HepG2 (cell line): Measurements from ENCODE around the gene MFSD2A. TPM values are rescaled to one million over a fixed set of nuclear protein-coding genes. Genes with fewer than 3 reads are reported as not detected.
A peak's percentile ranks its signal among the peaks of the same experiment; 100 is the strongest.

Source experiments
- ATAC-seq: fragments of 200-7000 bp; cut with Tn5 transposase; 3 replicates; pipeline ENCODE4 v1.9.1; 2020; ENCODE audit warnings: mild to moderate bottlenecking, moderate library complexity
- BruUV-seq: library from RNA; stranded (reverse); fragments of 400-500 nt; replicated peaks from 2 replicates; lab custom pipeline; 2021; lab: Mats Ljungman, UMichigan
- CTCF ChIA-PET: fragments of 300-600 bp; formaldehyde crosslinking; extraction: SDS; loops from one replicate; lab custom pipeline; 2021; ENCODE audit warnings: low total read pairs, inconsistent platforms, low intra/inter-chr PET ratio; lab: Yijun Ruan, JAX
- POLR2A ChIA-PET: fragments of 350-600 bp; sonication (Branson Sonifier 250); formaldehyde crosslinking; loops from one replicate; lab custom pipeline; 2020; ENCODE audit warnings: antibody characterized with exemption, inconsistent platforms; lab: Yijun Ruan, JAX
- DNase-seq: peaks from one replicate; pipeline ENCODE4 v3.0.0-alpha.2; 2015; ENCODE audit warnings: low spot score
- FAIRE-seq: peaks from 3 replicates; lab custom pipeline; 2011; peaks lifted over from hg19 to GRCh38; lab: Jason Lieb, UNC
- H2AFZ ChIP-seq: one replicate; pipeline ENCODE4 v1.6.1; 2011; ENCODE audit warnings: low read length, inconsistent platforms
- H3K27ac ChIP-seq: fragments of 300-600 bp; 3 replicates; pipeline ENCODE4 v1.8.0; 2011; ENCODE audit warnings: mixed run types, mild to moderate bottlenecking, mixed read lengths, low read length, inconsistent platforms; ENCODE audit not compliant: insufficient read depth; ENCODE audit errors: extremely low read length
- H3K27me3 ChIP-seq, 2 experiments: fragments of 200-600 bp in 1 of 2; 2 replicates in 1 of 2; 3 replicates in 1 of 2; pipeline versions ENCODE4 v1.6.0 to v1.8.0; 2011; ENCODE audit warnings: low read length in 2 of 2, mild to moderate bottlenecking in 2 of 2, moderate library complexity in 2 of 2, inconsistent platforms in 1 of 2; ENCODE audit not compliant: insufficient read depth in 2 of 2, control insufficient read depth in 1 of 2
- H3K36me3 ChIP-seq, 2 experiments: fragments of 200-600 bp in 1 of 2; replicated peaks in 1 of 2; 2 replicates in 1 of 2; 3 replicates in 1 of 2; pipeline versions ENCODE4 v1.5.1 to v1.8.0; 2011; ENCODE audit warnings: low read length in 2 of 2, inconsistent platforms in 1 of 2; ENCODE audit not compliant: insufficient read depth in 2 of 2, control insufficient read depth in 1 of 2
- H3K4me1 ChIP-seq: 2 replicates; pipeline ENCODE4 v1.5.1; 2012; ENCODE audit warnings: low read length, inconsistent platforms; ENCODE audit not compliant: insufficient read depth
- H3K4me2 ChIP-seq: 2 replicates; pipeline ENCODE4 v1.6.0; 2011; ENCODE audit warnings: low read depth, low read length, inconsistent platforms
- H3K4me3 ChIP-seq, 3 experiments: fragments of 200-600 bp in 1 of 3; sonication (generic), shearing (Covaris generic) in 1 of 3; replicated peaks in 1 of 3; 2 replicates each; pipeline ENCODE4 v1.5.1; 2011 to 2016; ENCODE audit warnings: low read length in 3 of 3, inconsistent platforms in 2 of 3, low read depth in 2 of 3, mild to moderate bottlenecking in 2 of 3, control low read depth in 1 of 3, mixed read lengths in 1 of 3; ENCODE audit not compliant: insufficient read depth in 1 of 3
- H3K79me2 ChIP-seq: one replicate; pipeline ENCODE4 v1.6.1; 2011; ENCODE audit warnings: low read length, inconsistent platforms; ENCODE audit not compliant: insufficient read depth
- H3K9ac ChIP-seq: 2 replicates; pipeline ENCODE4 v1.6.0; 2011; ENCODE audit warnings: mild to moderate bottlenecking, low read depth, low read length, inconsistent platforms; ENCODE audit not compliant: insufficient read depth
- H3K9me3 ChIP-seq: 2 replicates; pipeline ENCODE4 v1.5.1; 2012; ENCODE audit warnings: mild to moderate bottlenecking, low read length
- H4K20me1 ChIP-seq: 2 replicates; pipeline ENCODE4 v1.6.0; 2011; ENCODE audit warnings: inconsistent platforms, mild to moderate bottlenecking, low read length, moderate library complexity; ENCODE audit not compliant: insufficient read depth
- CTCF ChIP-seq: sonication (generic); formaldehyde crosslinking; IDR thresholded peaks from 2 replicates; pipeline ENCODE4 v1.5.0; 2020; ENCODE audit warnings: mild to moderate bottlenecking, missing genetic modification reagents, moderate library complexity
- HDAC1 ChIP-seq: sonication (generic); formaldehyde crosslinking; IDR thresholded peaks from 2 replicates; pipeline ENCODE4 v1.5.1; 2020; ENCODE audit warnings: mild to moderate bottlenecking, missing genetic modification reagents
- PREB ChIP-seq: sonication (generic); formaldehyde crosslinking; IDR thresholded peaks from 2 replicates; pipeline ENCODE4 v1.4.0; 2020; ENCODE audit warnings: missing genetic modification reagents
- RAD21 ChIP-seq: fragments of 450-650 bp; formaldehyde crosslinking; IDR thresholded peaks from 2 replicates; pipeline ENCODE4 v1.5.0; 2020; ENCODE audit warnings: mild to moderate bottlenecking
- SMAD9 ChIP-seq: sonication (generic); formaldehyde crosslinking; IDR thresholded peaks from 2 replicates; pipeline ENCODE4 v1.5.1; 2020; ENCODE audit warnings: mild to moderate bottlenecking, missing genetic modification reagents
- SMC3 ChIP-seq: IDR thresholded peaks from 2 replicates; pipeline ENCODE4 v1.6.1; 2011; ENCODE audit warnings: low read length, improper control_type of control experiment
- SSRP1 ChIP-seq: IDR thresholded peaks from 2 replicates; pipeline ENCODE4 v1.6.1; 2016; ENCODE audit warnings: control low read depth
- STAG1 ChIP-seq: sonication (generic); formaldehyde crosslinking; IDR thresholded peaks from 2 replicates; pipeline ENCODE4 v1.4.0; 2020; ENCODE audit warnings: missing genetic modification reagents
- XRCC5 ChIP-seq: fragments of 200-400 bp; formaldehyde crosslinking; optimal IDR thresholded peaks from 2 replicates; pipeline ENCODE3; 2017; ENCODE audit warnings: mild to moderate bottlenecking, low read length
- ZNF329 ChIP-seq: sonication (generic); formaldehyde crosslinking; IDR thresholded peaks from 2 replicates; pipeline ENCODE4 v1.9.0; 2021; ENCODE audit warnings: low read depth, mild to moderate bottlenecking, missing genetic modification reagents
- ZNF343 ChIP-seq: sonication (generic); formaldehyde crosslinking; IDR thresholded peaks from 2 replicates; pipeline ENCODE4 v1.4.0; 2020; ENCODE audit warnings: mild to moderate bottlenecking, missing genetic modification reagents
- ZNF761 ChIP-seq: sonication (generic); formaldehyde crosslinking; conservative IDR thresholded peaks from 2 replicates; pipeline ENCODE4 v1.4.0; 2020; ENCODE audit warnings: mild to moderate bottlenecking, missing genetic modification reagents
- ZSCAN12 ChIP-seq: sonication (generic); formaldehyde crosslinking; IDR thresholded peaks from 2 replicates; pipeline ENCODE4 v1.9.0; 2021; ENCODE audit warnings: mild to moderate bottlenecking, missing genetic modification reagents
- WGBS: methylation state at CpG from one replicate; pipeline ENCODE4 v1.1.6; 2017; ENCODE audit warnings: low lambda C conversion rate; 5-methylcytosine and 5-hydroxymethylcytosine counted together
- in situ Hi-C: cut with HindIII; loops from 2 replicates; pipeline ENCODE4 v1.10.0; 2017; ENCODE audit warnings: low pct_unique_long_range_greater_than_20kb; ENCODE audit not compliant: extremely low pct_ligation_motif_present
- intact Hi-C: fragments of 100-400 bp; cut with micrococcal nuclease; formaldehyde crosslinking; loops from one replicate; pipeline ENCODE4 v1.10.0; 2022; ENCODE audit not compliant: unreplicated experiment
- polyA plus RNA-seq, 8 experiments: library from polyadenylated mRNA; depleted of rRNA in 3 of 8; stranded (reverse) in 7 of 8; unstranded in 1 of 8; fragments of >200 nt; fragmentation: Illumina TruSeq in 4 of 8; extraction: Trizol in 4 of 8; gene quantifications; 2 replicates each; pipeline versions ENCODE4 v1.2.1 to v1.2.3, GENCODE V29; 2011 to 2016; ENCODE audit warnings: low read depth in 4 of 8, missing spikeins in 1 of 8, mixed read lengths in 1 of 8; ENCODE audit not compliant: insufficient read depth in 1 of 8
- total RNA-seq, 5 experiments: library from RNA; depleted of rRNA; stranded (reverse); fragments of >200 nt; fragmentation: Illumina TruSeq; extraction: Trizol; gene quantifications; 2 replicates each; pipeline ENCODE4 v1.2.3, GENCODE V29; 2016; ENCODE audit warnings: low read depth in 1 of 5

The MFSD2A gene
- total and polyA plus RNA-seq, 2 of the 13 experiments (the other 11 are each of a cell fraction or from before 2014, with no cell fraction given): 0.08 TPM; not detected in 1

- BruUV-seq: no TSS peak
- no peak overlapping the region for H3K4me3 ChIP-seq
- TF ChIP-seq HDAC1 (CRISPR knock-in tag) (no peak), ZNF761 (CRISPR knock-in tag) (no peak), STAG1 (peak; percentile 12; the same call in 1 of the 2 replicates), CTCF (CRISPR knock-in tag) (0 out of 2 replicates have a peak, but pooled peaks have one; percentile 7)
- peaks cover 14% of the 10 kb centered on the region for H3K4me1 ChIP-seq
- FAIRE-seq (no peak), ATAC-seq (no peak), DNase-seq (no peak)
- H3K9ac ChIP-seq: no peak overlapping the region
- H3K27ac ChIP-seq: no peak overlapping the region
- H2AFZ ChIP-seq: no peak overlapping the region
- H3K36me3 ChIP-seq: no peaks in the 10 kb centered on the region
- intact Hi-C loops: loop anchor here (10.0 kb wide), 1 partner anchor 117 kb away; no protein-coding TSS in a partner anchor
- WGBS: 30% methylated on average over 2 of the region's 2 CpGs
- H4K20me1 ChIP-seq: no peaks in the 10 kb centered on the region
- ChIA-PET POLR2A (no interaction called here), CTCF (interaction anchor here (3.2 kb wide), 1 partner anchor 56 kb away, joined by 36 read pairs; no protein-coding TSS in a partner anchor)
- in situ Hi-C loops: loop anchor here (5.0 kb wide), 1 partner anchor 54 kb away; no protein-coding TSS in a partner anchor
- H3K4me2 ChIP-seq: no peak overlapping the region
- no peaks in the 10 kb centered on the region for H3K9me3 ChIP-seq
- H3K27me3 ChIP-seq: peaks cover 0 to 13% of the 10 kb centered on the region in 2 experiments; a peak in 3 of 5 replicates
- H3K79me2 ChIP-seq: no peaks in the 10 kb centered on the region
Measured at GRCh38 chr1:39917825-39918224, 37.1 kb upstream of the MFSD2A start.

GRCh38 chr1:39919545-39919944 is 35.4 kb upstream of the MFSD2A start:
- ChIA-PET POLR2A (interaction anchor here (1.0 to 1.2 kb wide), 2 partner anchors 53 to 121 kb away, joined by 3 read pairs; no protein-coding TSS in a partner anchor), CTCF (interaction anchor here (1.1 to 3.2 kb wide), 3 partner anchors 50 to 113 kb away, joined by 4 to 36 read pairs (median 8); no protein-coding TSS in a partner anchor)
- ATAC-seq: peak; percentile 86
- Histone ChIP-seq H3K27ac (no peak overlapping the region), H3K79me2 (no peaks in the 10 kb centered on the region), H3K4me2 (no peak overlapping the region), H3K4me3 (no peak overlapping the region), H3K36me3 (no peaks in the 10 kb centered on the region), H3K4me1 (peaks cover 14% of the 10 kb centered on the region), H3K9ac (no peak overlapping the region), H2AFZ (no peak overlapping the region), H3K27me3 (peaks cover 0 to 13% of the 10 kb centered on the region in 2 experiments; a peak in 3 of 5 replicates), H4K20me1 (no peaks in the 10 kb centered on the region), H3K9me3 (no peaks in the 10 kb centered on the region)
- DNase-seq: peak; percentile 61
- in situ Hi-C loops (loop anchor here (5.0 kb wide), 1 partner anchor 53 kb away; no protein-coding TSS in a partner anchor), intact Hi-C loops (loop anchor here (10.0 kb wide), 1 partner anchor 115 kb away; no protein-coding TSS in a partner anchor)
- peak; percentile 52 for FAIRE-seq
- BruUV-seq: no TSS peak
- WGBS: 15% methylated on average over 3 of the region's 3 CpGs
- peak; percentile 87 for TF ChIP-seq STAG1
- TF ChIP-seq XRCC5: peak; percentile 44
- no peak for TF ChIP-seq ZSCAN12 (CRISPR knock-in tag)
- TF ChIP-seq SMC3: peak; percentile 83; the same call in 1 of the 2 replicates
- no peak for TF ChIP-seq ZNF329 (CRISPR knock-in tag)
- peak; percentile 72; the same call in 1 of the 2 replicates for TF ChIP-seq RAD21 (CRISPR knock-in tag)
- peak; percentile 82 for TF ChIP-seq CTCF (CRISPR knock-in tag)
- TF ChIP-seq SSRP1 (CRISPR knock-in tag): no peak
- no peak for TF ChIP-seq ZNF343 (CRISPR knock-in tag)
- TF ChIP-seq SMAD9 (CRISPR knock-in tag): no peak
- no peak for TF ChIP-seq PREB (CRISPR knock-in tag)
